ENCODE measurements around the gene AP4S1.

Gene AP4S1

GRCh38 chr14:31006703-31007102 is 18.7 kb upstream of the AP4S1 start:
- H3K9ac ChIP-seq (ENCODE audit: low read depth, low read length, poor library complexity, severe bottlenecking), result no peak overlapping the region
- no peak overlapping the region for H3K4me3 ChIP-seq (ENCODE audit: low read length, poor library complexity, severe bottlenecking)
- H3K79me2 ChIP-seq (ENCODE audit: insufficient read depth, low read length), result peaks cover 80% of the 10 kb centered on the region; the same call in 1 of the 2 replicates
- no peak overlapping the region for H3K4me2 ChIP-seq (ENCODE audit: low read depth, low read length, poor library complexity, severe bottlenecking)
- no peaks in the 10 kb centered on the region for H3K4me1 ChIP-seq (ENCODE audit: insufficient read depth, low read length, poor library complexity, severe bottlenecking)
- no peaks in the 10 kb centered on the region for H3F3A ChIP-seq (ENCODE audit: low read depth)
- no peaks in the 10 kb centered on the region for H3K9me3 ChIP-seq (ENCODE audit: insufficient read depth, low read depth, low read length)
- no peak overlapping the region for H2AFZ ChIP-seq (ENCODE audit: low read length)
- no peaks in the 10 kb centered on the region for H3K9me2 ChIP-seq (replicated peaks; ENCODE audit: low read depth, low read length)
- H3K36me3 ChIP-seq (ENCODE audit: insufficient read depth, low read length), result peaks cover 5% of the 10 kb centered on the region; the same call in 1 of the 2 replicates
- H4K20me1 ChIP-seq (ENCODE audit: insufficient read depth, low read length, poor library complexity, severe bottlenecking), result peaks cover 37% of the 10 kb centered on the region
- TF ChIP-seq CTCF (conservative IDR thresholded peaks at IDR 0.05; ENCODE audit: low read length) (no peak), EZH2phosphoT487 (IDR thresholded peaks at IDR 0.05; ENCODE audit: borderline replicate concordance) (no peak)
- no peaks in the 10 kb centered on the region for H3K27me3 ChIP-seq (ENCODE audit: insufficient read depth, low read length, poor library complexity, severe bottlenecking)

DNA sequence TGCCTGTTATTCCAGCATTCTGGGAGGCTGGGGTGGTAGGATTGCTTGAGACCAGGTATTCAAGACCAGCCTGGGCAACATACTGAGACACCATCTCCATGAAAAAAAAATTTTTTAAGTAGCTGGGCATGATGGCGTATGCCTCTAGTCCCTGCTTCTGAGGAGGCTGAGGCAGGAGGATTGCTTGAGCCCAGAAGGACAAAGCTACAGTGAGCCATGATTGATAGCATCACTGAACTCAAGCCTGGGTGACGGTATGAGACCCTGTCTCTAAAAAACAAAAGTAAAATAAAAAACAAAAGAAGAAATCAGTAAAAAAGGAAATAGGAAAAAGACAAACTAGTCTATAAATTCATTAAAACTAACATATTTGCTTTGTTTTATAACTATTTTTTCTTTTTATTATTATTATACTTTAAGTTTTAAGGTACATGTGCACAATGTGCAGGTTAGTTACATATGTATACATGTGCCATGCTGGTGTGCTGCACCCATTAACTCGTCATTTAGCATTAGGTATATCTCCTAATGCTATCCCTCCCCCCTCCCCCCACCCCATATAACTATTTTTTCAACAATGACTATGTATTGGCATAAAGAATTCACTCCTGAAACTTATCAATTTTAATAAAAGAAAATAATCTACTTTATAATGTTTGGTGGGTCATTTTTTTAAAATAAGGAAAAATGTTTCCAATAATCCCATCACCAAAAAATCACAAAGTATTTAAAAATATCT is 15.4 kb upstream of the AP4S1 start:
- H3K9ac ChIP-seq (ENCODE audit: low read depth, low read length, poor library complexity, severe bottlenecking), result no peak overlapping the region
- no peaks in the 10 kb centered on the region for H3F3A ChIP-seq (ENCODE audit: low read depth)
- H4K20me1 ChIP-seq (ENCODE audit: insufficient read depth, low read length, poor library complexity, severe bottlenecking), result peaks cover 49% of the 10 kb centered on the region
- no peak overlapping the region for H2AFZ ChIP-seq (ENCODE audit: low read length)
- H3K9me3 ChIP-seq (ENCODE audit: insufficient read depth, low read depth, low read length), result no peaks in the 10 kb centered on the region
- H3K27me3 ChIP-seq (ENCODE audit: insufficient read depth, low read length, poor library complexity, severe bottlenecking), result no peaks in the 10 kb centered on the region
- peaks cover 5% of the 10 kb centered on the region; the same call in 1 of the 2 replicates for H3K36me3 ChIP-seq (ENCODE audit: insufficient read depth, low read length)
- no peaks in the 10 kb centered on the region for H3K9me2 ChIP-seq (replicated peaks; ENCODE audit: low read depth, low read length)
- no peak overlapping the region for H3K4me3 ChIP-seq (ENCODE audit: low read length, poor library complexity, severe bottlenecking)
- H3K4me1 ChIP-seq (ENCODE audit: insufficient read depth, low read length, poor library complexity, severe bottlenecking), result no peaks in the 10 kb centered on the region
- no peak overlapping the region for H3K4me2 ChIP-seq (ENCODE audit: low read depth, low read length, poor library complexity, severe bottlenecking)
- H3K79me2 ChIP-seq (ENCODE audit: insufficient read depth, low read length), result peaks cover 91% of the 10 kb centered on the region
- TF ChIP-seq CTCF (conservative IDR thresholded peaks at IDR 0.05; ENCODE audit: low read length) (no peak), EZH2phosphoT487 (IDR thresholded peaks at IDR 0.05; ENCODE audit: borderline replicate concordance) (no peak)

DNA sequence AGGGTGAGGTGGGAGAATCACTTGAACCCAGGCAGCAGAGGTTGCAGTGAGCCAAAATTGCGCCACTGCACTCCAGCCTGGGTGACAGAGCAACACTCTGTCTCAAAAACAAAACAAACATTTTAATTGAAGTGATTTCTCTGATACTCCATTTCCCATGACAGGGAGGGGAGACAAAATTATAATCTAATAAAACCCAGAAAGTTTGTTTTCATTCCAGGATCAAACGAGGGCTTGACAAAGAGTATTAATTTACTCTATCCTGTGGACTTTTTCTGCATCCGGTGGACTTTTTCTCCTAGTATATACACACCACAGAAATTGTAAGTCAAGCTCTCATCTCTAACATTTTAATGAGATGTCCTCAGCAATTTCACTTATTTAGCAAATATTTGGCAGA is 14.5 kb upstream of the AP4S1 start:
- Histone ChIP-seq H3K4me1 (ENCODE audit: insufficient read depth, low read length, poor library complexity, severe bottlenecking) (no peaks in the 10 kb centered on the region), H2AFZ (ENCODE audit: low read length) (no peak overlapping the region), H3K4me3 (ENCODE audit: low read length, poor library complexity, severe bottlenecking) (no peak overlapping the region), H3K9me2 (replicated peaks; ENCODE audit: low read depth, low read length) (no peaks in the 10 kb centered on the region), H3K79me2 (ENCODE audit: insufficient read depth, low read length) (peaks cover 91% of the 10 kb centered on the region), H3K36me3 (ENCODE audit: insufficient read depth, low read length) (no peaks in the 10 kb centered on the region; the same call in 1 of the 2 replicates), H3K9ac (ENCODE audit: low read depth, low read length, poor library complexity, severe bottlenecking) (no peak overlapping the region), H3F3A (ENCODE audit: low read depth) (no peaks in the 10 kb centered on the region), H3K27me3 (ENCODE audit: insufficient read depth, low read length, poor library complexity, severe bottlenecking) (no peaks in the 10 kb centered on the region), H4K20me1 (ENCODE audit: insufficient read depth, low read length, poor library complexity, severe bottlenecking) (peaks cover 56% of the 10 kb centered on the region), H3K9me3 (ENCODE audit: insufficient read depth, low read depth, low read length) (no peaks in the 10 kb centered on the region), H3K4me2 (ENCODE audit: low read depth, low read length, poor library complexity, severe bottlenecking) (no peak overlapping the region)
- TF ChIP-seq EZH2phosphoT487 (IDR thresholded peaks at IDR 0.05; ENCODE audit: borderline replicate concordance) (no peak), CTCF (conservative IDR thresholded peaks at IDR 0.05; ENCODE audit: low read length) (no peak)

Data from Loucy (cell line).